ENCODE measurements around the gene LDLRAD4. TPM values are rescaled to one million over a fixed set of nuclear protein-coding genes. Genes with fewer than 3 reads are reported as not detected.

The LDLRAD4 gene
- total RNA-seq, 1 donor, result 0.54 TPM

- no peak for DNase-seq (ENCODE audit: low read depth)
- H3K4me3 ChIP-seq (ENCODE audit: low read depth, low read length), result no peak overlapping the region
- TF ChIP-seq CTCF (IDR thresholded peaks at IDR 0.05; ENCODE audit: insufficient read depth, low read length), result no peak
Measured at GRCh38 chr18:13630716-13631268, 412.2 kb downstream of the LDLRAD4 start.

DNA sequence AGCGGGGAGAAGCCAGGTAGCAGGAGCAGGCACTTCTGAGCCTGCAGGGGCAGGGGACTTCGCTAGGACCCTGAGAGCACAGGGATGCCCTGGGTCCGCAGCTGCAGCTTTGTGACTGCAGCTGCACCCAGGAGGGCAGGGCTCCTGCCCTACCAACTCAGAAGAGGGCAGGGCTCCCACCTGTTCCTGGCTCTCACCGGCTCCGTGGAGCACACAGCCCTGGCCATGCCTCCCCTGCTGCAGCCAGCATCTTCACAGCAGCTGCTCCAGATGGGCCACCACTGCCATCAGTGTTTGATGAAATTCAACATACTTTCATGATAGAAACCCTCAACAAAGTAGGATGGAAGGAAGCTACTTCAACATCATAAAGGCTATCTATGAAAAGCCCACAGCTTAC, 415.1 kb downstream of the LDLRAD4 start:
- no peak for DNase-seq (ENCODE audit: low read depth)
- no peak overlapping the region for H3K4me3 ChIP-seq (ENCODE audit: low read depth, low read length)
- TF ChIP-seq CTCF (IDR thresholded peaks at IDR 0.05; ENCODE audit: insufficient read depth, low read length), result no peak

GRCh38 chr18:13635046-13635445, 416.5 kb downstream of the LDLRAD4 start:
- H3K4me3 ChIP-seq (ENCODE audit: low read depth, low read length), result no peak overlapping the region
- no peak for TF ChIP-seq CTCF (IDR thresholded peaks at IDR 0.05; ENCODE audit: insufficient read depth, low read length)
- no peak for DNase-seq (ENCODE audit: low read depth)

DNA sequence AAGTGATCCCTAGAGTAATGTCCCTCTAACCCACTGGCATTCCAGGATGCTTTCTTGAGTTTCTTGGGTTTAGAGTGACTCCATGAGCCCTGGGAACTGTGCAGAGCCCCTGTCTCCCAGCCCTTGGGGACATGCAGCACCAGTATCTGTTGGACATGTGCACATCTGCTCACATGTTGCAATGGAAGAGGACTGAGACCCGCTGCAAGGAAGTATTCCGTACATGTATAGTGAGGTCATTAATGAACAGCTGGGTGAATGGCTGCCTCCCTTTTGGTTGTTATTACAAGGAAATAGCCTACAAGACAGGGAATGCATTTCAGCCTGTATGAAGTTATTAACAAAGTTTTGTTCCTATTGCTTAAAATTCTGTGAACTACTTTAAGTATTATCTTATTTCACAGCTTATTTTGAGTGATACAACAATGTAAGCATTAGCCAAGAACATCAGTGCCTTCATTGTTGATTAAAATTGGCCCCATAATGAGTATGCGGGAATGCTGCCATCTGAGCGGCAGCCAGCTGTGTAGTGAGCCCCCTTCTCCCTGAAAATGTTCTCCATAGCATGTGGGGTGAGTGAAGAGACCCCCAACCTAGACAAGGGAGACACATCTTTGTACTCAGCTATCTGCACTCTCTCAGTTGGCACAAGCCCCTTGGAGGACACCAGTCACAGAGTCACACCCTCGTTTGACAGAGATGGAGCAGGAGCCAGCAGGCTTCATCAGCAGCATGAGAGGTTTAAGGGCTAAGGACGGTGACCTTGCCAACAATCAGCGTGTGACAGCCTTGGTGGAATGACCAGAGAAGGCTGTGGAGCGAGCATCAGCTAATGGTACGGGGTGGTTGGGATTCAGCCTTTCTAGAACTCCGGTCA, 420.4 kb downstream of the LDLRAD4 start:
- no peak overlapping the region for H3K4me3 ChIP-seq (ENCODE audit: low read depth, low read length)
- no peak for DNase-seq (ENCODE audit: low read depth)
- no peak for TF ChIP-seq CTCF (IDR thresholded peaks at IDR 0.05; ENCODE audit: insufficient read depth, low read length)

DNA sequence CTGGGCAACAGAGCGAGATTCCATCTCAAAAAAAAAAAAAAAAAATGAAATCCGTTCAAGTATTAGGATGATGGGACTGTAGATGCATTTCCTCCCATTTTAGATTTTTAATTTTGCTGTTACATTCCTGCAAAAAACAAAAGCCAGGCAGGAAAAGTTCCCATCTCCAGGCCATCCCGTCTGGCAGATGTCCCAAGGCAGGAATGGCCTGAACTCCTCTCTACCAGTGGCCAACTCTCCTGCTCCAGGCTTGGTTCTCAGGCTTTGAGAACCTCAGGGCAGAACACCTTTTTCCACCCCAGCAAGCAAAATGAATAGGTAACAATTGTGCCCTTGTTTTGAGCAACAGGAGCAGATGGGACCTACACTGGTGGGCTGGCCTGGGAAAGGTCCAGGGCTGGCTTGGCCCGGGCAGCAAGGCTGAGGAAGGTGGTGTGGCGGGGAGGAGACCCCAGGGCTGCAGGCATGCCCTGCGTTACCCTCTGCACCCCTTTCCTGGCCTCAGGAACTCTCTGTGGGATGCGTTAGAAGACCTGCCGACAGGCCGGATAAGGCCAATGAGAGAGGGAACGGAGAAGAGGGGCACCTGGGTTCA, 421.8 kb downstream of the LDLRAD4 start:
- H3K4me3 ChIP-seq (ENCODE audit: low read depth, low read length), result no peak overlapping the region
- no peak for TF ChIP-seq CTCF (IDR thresholded peaks at IDR 0.05; ENCODE audit: insufficient read depth, low read length)
- DNase-seq (ENCODE audit: low read depth), result no peak

DNA sequence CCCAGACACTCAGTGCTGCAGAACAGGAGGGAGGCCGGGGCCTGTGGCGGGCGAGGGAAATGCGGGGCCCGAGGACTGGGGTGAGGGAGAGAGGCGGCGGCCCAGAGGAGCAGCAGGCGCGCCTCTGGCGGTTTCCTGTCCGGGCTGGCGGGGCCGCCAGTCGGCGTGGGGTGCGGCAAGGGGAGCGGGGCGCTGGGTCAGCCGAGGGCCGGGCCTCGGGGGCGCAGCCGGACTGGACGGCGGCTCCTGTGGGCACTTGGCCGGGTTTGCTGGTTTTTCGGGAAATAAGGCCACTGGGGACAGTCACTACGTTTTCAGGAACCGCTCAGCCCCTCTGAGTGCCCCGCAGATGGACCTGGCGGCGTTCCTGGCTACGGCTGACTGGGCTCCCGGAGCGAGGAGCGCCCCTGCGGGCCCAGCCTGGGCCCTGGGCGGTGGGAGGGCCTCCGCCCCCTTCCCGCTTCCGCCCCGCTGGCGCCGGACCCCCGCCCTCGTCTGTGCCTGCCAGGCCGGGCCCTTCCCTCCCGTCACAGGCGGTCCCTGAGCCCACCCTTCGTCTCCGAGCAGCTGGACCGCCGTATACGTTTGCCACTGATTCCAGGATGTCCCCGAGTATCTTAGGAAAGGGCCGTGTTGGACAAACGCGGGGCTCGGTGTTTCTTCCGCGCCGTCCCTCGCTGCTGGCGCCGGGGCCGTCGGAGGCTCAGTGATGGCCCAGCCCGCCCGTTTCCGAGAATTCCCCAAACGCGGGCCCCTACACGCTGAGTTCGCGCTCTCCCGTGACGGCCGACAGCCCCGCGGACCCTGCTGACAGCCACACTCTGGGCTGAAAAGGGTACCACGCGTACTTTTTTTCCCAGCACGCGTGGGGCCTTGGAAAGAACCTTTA, 423.2 kb downstream of the LDLRAD4 start:
- no peak for DNase-seq (ENCODE audit: low read depth)
- H3K4me3 ChIP-seq (ENCODE audit: low read depth, low read length), result peak overlapping the region; percentile 22
- TF ChIP-seq CTCF (IDR thresholded peaks at IDR 0.05; ENCODE audit: insufficient read depth, low read length), result no peak
